ENCODE results near the gene HSPB9.
"Not testable (repeated sequence)": the region's sequence is repeated elsewhere in the genome, so short reads cannot be mapped to it uniquely, and the experiment has no call there.

The HSPB9 gene

GRCh38 chr17:42120161-42120769, 2.3 kb upstream of the HSPB9 start:
- FAIRE-seq, result no peak

GRCh38 chr17:42120770-42121769, 1.5 kb upstream of the HSPB9 start, which contains the start of gene KAT2A:
KAT2A (minus strand) TSS chr17:42121367; CDS start chr17:42121304, 63 bp downstream.
- FAIRE-seq, result no peak

- no peak for FAIRE-seq
These were observed 1.7 kb downstream of the HSPB9 start for GRCh38 chr17:42124256-42124655.

- no peak for FAIRE-seq
These were observed 3.0 kb downstream of the HSPB9 start for GRCh38 chr17:42125565-42125964.

- no peak for FAIRE-seq
These were observed 4.2 kb downstream of the HSPB9 start for GRCh38 chr17:42126836-42127235.

- FAIRE-seq, result no peak
These were observed 4.8 kb downstream of the HSPB9 start for GRCh38 chr17:42127414-42127813.

GRCh38 chr17:42129109-42129837, 6.7 kb downstream of the HSPB9 start:
- no peak for FAIRE-seq

GRCh38 chr17:42130310-42130936, 7.8 kb downstream of the HSPB9 start:
- FAIRE-seq, result no peak

- FAIRE-seq, result no peak
These were observed 8.6 kb downstream of the HSPB9 start for GRCh38 chr17:42131232-42131631.

GRCh38 chr17:42131981-42132432, 9.4 kb downstream of the HSPB9 start:
- no peak for FAIRE-seq

- FAIRE-seq, result no peak
These were observed 10.3 kb downstream of the HSPB9 start for GRCh38 chr17:42132941-42133340.

GRCh38 chr17:42133461-42134041, 10.9 kb downstream of the HSPB9 start:
- FAIRE-seq, result no peak

- FAIRE-seq, result no peak
These were observed 12.5 kb downstream of the HSPB9 start for GRCh38 chr17:42135151-42135550.

- peak; percentile 18 for FAIRE-seq
These were observed 13.4 kb downstream of the HSPB9 start for GRCh38 chr17:42135664-42136653.

- no peak for FAIRE-seq
These were observed 14.0 kb downstream of the HSPB9 start for GRCh38 chr17:42136654-42137051.

- FAIRE-seq, result no peak
These were observed 16.3 kb downstream of the HSPB9 start for GRCh38 chr17:42138749-42139492.

- not testable (repeated sequence) for FAIRE-seq
These were observed 18.1 kb downstream of the HSPB9 start for GRCh38 chr17:42140690-42141089.

- FAIRE-seq, result no peak
These were observed 18.8 kb downstream of the HSPB9 start for GRCh38 chr17:42141382-42141781.

- FAIRE-seq, result no peak
These were observed 19.8 kb downstream of the HSPB9 start for GRCh38 chr17:42142371-42142896.

- FAIRE-seq, result not testable (repeated sequence)
These were observed 20.5 kb downstream of the HSPB9 start for GRCh38 chr17:42143138-42143537.
